ENCODE data around the gene ASTN2. TPM values are rescaled to one million over a fixed set of nuclear protein-coding genes. Genes with fewer than 3 reads are reported as not detected.
A peak's percentile ranks its signal among the peaks of the same experiment; 100 is the strongest.

ASTN2 gene
- total and polyA plus RNA-seq, 3 donors from 2014 or later, result 55.7 to 157 (median 117) TPM

DNA sequence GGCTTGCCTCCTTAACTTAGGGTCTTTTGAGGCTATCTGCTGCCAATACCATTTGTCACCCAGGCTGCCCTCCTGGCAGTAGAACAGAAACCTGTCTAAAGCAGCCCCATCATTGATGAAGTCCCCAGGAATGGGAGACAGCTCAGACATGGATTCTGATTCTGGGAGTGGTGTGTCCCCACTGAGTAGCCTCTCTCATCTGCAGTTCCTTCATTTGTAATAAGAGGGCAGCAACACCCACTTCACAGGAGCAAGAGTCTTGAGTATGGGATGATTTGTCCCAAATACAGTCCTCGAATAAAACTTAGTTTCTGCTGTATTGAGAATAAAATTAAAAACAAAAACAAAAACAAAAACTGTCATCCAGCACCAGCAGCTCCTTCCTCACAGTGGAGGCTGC is 167.6 kb downstream of the ASTN2 start:
- intact Hi-C loops (cut with DNase I; ENCODE audit: low total_unique reads), result no loop called here
- Histone ChIP-seq H3K36me3 (ENCODE audit: low read depth, missing control alignments) (no peaks in the 10 kb centered on the region), H3K4me3 (no peak overlapping the region), H3K4me1 (no peaks in the 10 kb centered on the region), H3K27ac (no peak overlapping the region), H3K27me3 (no peaks in the 10 kb centered on the region), H3K9me3 (no peaks in the 10 kb centered on the region)
- 26 to 53% methylated on average over 1 of the region's 1 CpG for WGBS, 2 donors
- TF ChIP-seq POLR2A (IDR thresholded peaks at IDR 0.05), result no peak
- TF ChIP-seq, protein P1, sequence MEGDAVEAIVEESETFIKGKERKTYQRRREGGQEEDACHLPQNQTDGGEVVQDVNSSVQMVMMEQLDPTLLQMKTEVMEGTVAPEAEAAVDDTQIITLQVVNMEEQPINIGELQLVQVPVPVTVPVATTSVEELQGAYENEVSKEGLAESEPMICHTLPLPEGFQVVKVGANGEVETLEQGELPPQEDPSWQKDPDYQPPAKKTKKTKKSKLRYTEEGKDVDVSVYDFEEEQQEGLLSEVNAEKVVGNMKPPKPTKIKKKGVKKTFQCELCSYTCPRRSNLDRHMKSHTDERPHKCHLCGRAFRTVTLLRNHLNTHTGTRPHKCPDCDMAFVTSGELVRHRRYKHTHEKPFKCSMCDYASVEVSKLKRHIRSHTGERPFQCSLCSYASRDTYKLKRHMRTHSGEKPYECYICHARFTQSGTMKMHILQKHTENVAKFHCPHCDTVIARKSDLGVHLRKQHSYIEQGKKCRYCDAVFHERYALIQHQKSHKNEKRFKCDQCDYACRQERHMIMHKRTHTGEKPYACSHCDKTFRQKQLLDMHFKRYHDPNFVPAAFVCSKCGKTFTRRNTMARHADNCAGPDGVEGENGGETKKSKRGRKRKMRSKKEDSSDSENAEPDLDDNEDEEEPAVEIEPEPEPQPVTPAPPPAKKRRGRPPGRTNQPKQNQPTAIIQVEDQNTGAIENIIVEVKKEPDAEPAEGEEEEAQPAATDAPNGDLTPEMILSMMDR (IDR thresholded peaks at IDR 0.05), result peak in 2 of 3 experiments; percentile 27 to 33
- peak; percentile 29 for DNase-seq

DNA sequence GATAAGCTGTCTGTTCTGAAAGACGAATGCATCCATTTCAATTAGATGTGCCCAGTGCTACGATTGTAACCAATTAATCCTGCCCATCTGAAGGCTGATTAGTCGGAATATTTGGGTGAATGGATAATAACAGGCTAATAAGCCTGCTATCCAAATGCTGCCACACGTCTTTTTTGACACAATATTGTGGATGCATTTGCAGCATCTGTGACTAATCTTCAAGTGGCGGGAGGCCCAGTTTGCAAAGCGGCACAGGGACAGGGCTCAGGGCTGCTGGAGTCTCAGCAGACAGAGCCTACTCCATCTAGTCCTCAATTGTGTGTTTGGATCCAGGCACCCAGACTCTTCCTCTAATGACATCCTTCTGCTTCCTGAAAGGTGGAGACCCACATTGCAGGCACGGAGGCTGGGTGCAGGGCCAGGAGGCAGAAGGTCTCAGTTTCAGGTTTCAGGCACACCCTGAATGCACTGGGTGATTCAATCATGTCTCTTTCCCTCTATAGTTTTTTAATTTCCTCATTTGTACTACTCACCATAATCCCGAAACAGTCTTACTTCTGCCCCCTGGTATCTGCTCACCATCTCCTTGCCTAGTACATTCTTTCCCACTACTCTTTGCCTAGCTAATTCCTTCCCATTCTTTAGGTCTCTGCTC is 169.6 kb downstream of the ASTN2 start:
- intact Hi-C loops (cut with DNase I; ENCODE audit: low total_unique reads), result no loop called here
- Histone ChIP-seq H3K4me1 (no peaks in the 10 kb centered on the region), H3K36me3 (ENCODE audit: low read depth, missing control alignments) (no peaks in the 10 kb centered on the region), H3K27me3 (no peaks in the 10 kb centered on the region), H3K4me3 (no peak overlapping the region), H3K9me3 (no peaks in the 10 kb centered on the region), H3K27ac (no peak overlapping the region)
- 78 to 83% methylated on average over 8 of the region's 8 CpGs for WGBS, 2 donors
- TF ChIP-seq, protein P1 (IDR thresholded peaks at IDR 0.05), result no peak
- no peak for TF ChIP-seq POLR2A (IDR thresholded peaks at IDR 0.05)
- no peak for DNase-seq

DNA sequence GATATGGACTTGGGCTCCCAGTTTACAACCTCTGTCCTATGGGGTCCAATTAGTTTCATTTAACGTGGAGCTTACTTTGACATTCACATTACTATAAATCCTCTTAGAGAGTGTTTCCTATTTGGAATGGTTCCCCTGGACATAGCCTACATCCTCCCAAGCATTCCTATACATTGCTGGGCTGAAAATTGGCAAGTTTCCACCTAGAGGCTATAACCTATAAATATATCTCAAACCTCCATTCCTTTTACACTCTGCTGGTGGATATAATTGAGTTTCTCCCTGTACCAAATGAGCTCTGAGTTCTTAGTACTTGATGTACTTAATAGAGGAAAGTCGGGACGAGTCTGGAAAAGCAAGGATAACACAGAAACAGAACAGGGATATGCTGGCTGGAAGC is 172.8 kb downstream of the ASTN2 start:
- no peak for DNase-seq
- no peaks in the 10 kb centered on the region for H3K4me1 ChIP-seq
- intact Hi-C loops (cut with DNase I; ENCODE audit: low total_unique reads), result no loop called here
- H3K27me3 ChIP-seq, result no peaks in the 10 kb centered on the region
- no peaks in the 10 kb centered on the region for H3K36me3 ChIP-seq (ENCODE audit: low read depth, missing control alignments)
- no peaks in the 10 kb centered on the region for H3K9me3 ChIP-seq
- no peak overlapping the region for H3K4me3 ChIP-seq
- no peak overlapping the region for H3K27ac ChIP-seq
- WGBS, 2 donors, result 49 to 61% methylated on average over 3 of the region's 3 CpGs
- TF ChIP-seq POLR2A (IDR thresholded peaks at IDR 0.05), result no peak
- TF ChIP-seq, protein P1 (IDR thresholded peaks at IDR 0.05), result no peak

DNA sequence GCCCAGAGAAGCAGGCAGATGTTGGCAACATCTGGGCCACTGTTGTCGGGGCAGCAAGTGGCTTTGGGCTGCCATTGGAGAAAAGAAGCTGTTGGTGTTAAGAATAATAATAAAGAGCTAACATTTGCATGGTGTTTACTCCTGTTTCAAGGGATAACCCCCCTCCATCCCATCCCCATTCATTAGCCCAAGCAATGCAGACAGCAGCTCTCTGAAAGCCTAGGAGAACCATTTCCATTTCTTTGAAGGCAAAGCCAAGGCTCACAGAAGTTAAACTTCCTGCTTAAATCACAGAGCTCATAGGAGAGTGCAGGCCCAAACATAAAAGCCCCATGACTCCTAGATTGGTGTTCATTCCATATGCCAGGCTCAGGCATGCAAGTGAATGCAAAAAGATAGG is 175.4 kb downstream of the ASTN2 start:
- H3K36me3 ChIP-seq (ENCODE audit: low read depth, missing control alignments), result no peaks in the 10 kb centered on the region
- no peak for TF ChIP-seq POLR2A (IDR thresholded peaks at IDR 0.05)
- TF ChIP-seq, protein P1 (IDR thresholded peaks at IDR 0.05), result no peak
- H3K27ac ChIP-seq, result no peak overlapping the region
- no peaks in the 10 kb centered on the region for H3K9me3 ChIP-seq
- H3K27me3 ChIP-seq, result no peaks in the 10 kb centered on the region
- WGBS, 2 donors, result 82 to 84% methylated on average over 1 of the region's 1 CpG
- intact Hi-C loops (cut with DNase I; ENCODE audit: low total_unique reads), result no loop called here
- H3K4me1 ChIP-seq, result no peaks in the 10 kb centered on the region
- no peak for DNase-seq
- H3K4me3 ChIP-seq, result no peak overlapping the region

- intact Hi-C loops (cut with DNase I; ENCODE audit: low total_unique reads), result no loop called here
- DNase-seq, result no peak
- Histone ChIP-seq H3K4me3 (no peak overlapping the region), H3K27ac (no peak overlapping the region), H3K27me3 (no peaks in the 10 kb centered on the region), H3K36me3 (ENCODE audit: low read depth, missing control alignments) (no peaks in the 10 kb centered on the region), H3K9me3 (no peaks in the 10 kb centered on the region), H3K4me1 (no peaks in the 10 kb centered on the region)
- TF ChIP-seq, protein P1 (IDR thresholded peaks at IDR 0.05), result no peak
- no peak for TF ChIP-seq POLR2A (IDR thresholded peaks at IDR 0.05)
- WGBS, 2 donors, result 62 to 84% methylated on average over 6 of the region's 6 CpGs
Observed at GRCh38 chr9:117234103-117234502, 180.8 kb downstream of the ASTN2 start.

Measured in testis (tissue), 3 donors.